Psoas muscle (tissue), 8 donors: ENCODE measurements around the gene GPRC5B. TPM values are rescaled to one million over a fixed set of nuclear protein-coding genes. Genes with fewer than 3 reads are reported as not detected.

Source experiments
- ATAC-seq, 4 donors: fragments of 200-7000 bp; cut with Tn5 transposase; one replicate each; pipeline ENCODE4 v1.9.1; 2020; ENCODE audit warnings: moderate library complexity in 3 of 4, mild to moderate bottlenecking in 2 of 4
- DNase-seq, 2 donors: peaks; one replicate each; pipeline ENCODE4 v3.0.0-alpha.2; 2020
- H3K27ac ChIP-seq: fragments of 200-600 bp; one replicate; pipeline ENCODE4 v1.8.0; 2022
- H3K27me3 ChIP-seq, 3 donors: fragments of 200-600 bp in 1 of 3; one replicate each; pipeline versions ENCODE4 v1.6.1 to v1.8.0; 2013 to 2022; ENCODE audit warnings: low read length in 2 of 3, mild to moderate bottlenecking in 2 of 3, moderate library complexity in 1 of 3; ENCODE audit not compliant: insufficient read depth in 3 of 3
- H3K36me3 ChIP-seq, 2 donors: fragments of 200-600 bp in 1 of 2; one replicate each; pipeline versions ENCODE4 v1.6.1 to v1.8.0; 2013 to 2022; ENCODE audit warnings: low read depth in 1 of 2, mild to moderate bottlenecking in 1 of 2, moderate library complexity in 1 of 2; ENCODE audit not compliant: insufficient read depth in 1 of 2
- H3K4me1 ChIP-seq: fragments of 200-600 bp; one replicate; pipeline ENCODE4 v1.8.0; 2022
- H3K4me3 ChIP-seq: fragments of 200-600 bp; one replicate; pipeline ENCODE4 v1.8.0; 2022; ENCODE audit warnings: mild to moderate bottlenecking
- H3K9me3 ChIP-seq: fragments of 200-600 bp; one replicate; pipeline ENCODE4 v1.8.0; 2022
- WGBS, 3 donors: extraction: QIAGEN DNeasy Blood & Tissue Kit; methylation state at CpG; one replicate each; pipeline versions ENCODE4 v1.1.6 to v1.1.7; 2013; 5-methylcytosine and 5-hydroxymethylcytosine counted together
- intact Hi-C, 2 donors: fragments of 100-400 bp; cut with DNase I; formaldehyde crosslinking; loops; one replicate each; pipeline versions ENCODE4 v1.11.0 to v1.14.2; 2022
- polyA plus RNA-seq, 3 donors: library from polyadenylated mRNA; stranded (reverse); fragments of 200-250 nt; gene quantifications; one replicate each; pipeline ENCODE4 v1.2.3, GENCODE V29; 2013
- total RNA-seq, 4 donors: library from RNA; stranded (reverse); fragmentation: NEBNext Ultra II Directional in 2 of 4; extraction: Animal tissue kit (Norgen Biotek cat#: 25700) in 2 of 4; gene quantifications; one replicate each; pipeline versions ENCODE4 v1.2.1 to v1.2.4, GENCODE V29; 2021 to 2023
- TF ChIP-seq, protein P1 (sequence below): fragments of 200-600 bp; IDR thresholded peaks from one replicate; pipeline ENCODE4 v1.8.0; 2022; ENCODE audit warnings: antibody characterized with exemption
- donor health status: healthy with polysubstance abuse.
- donor health status: DM: no; HTN: no; CAD: no; lungs with moderate emphysema.
- donor health status: Bipolar disorder and iron deficiency.
- donor health status: healthy.
- donor health status: DM: yes; HTN: yes; CAD: no.
- donor health status: DM: no; HTN: no; CAD: no.
- donor health status: DM: no; HTN: no; CAD: no.
- donor health status: DM: yes; HTN: yes; CAD: no.

Gene GPRC5B
- total and polyA plus RNA-seq, 7 donors, result 25.3 to 124 (median 55.7) TPM

DNA sequence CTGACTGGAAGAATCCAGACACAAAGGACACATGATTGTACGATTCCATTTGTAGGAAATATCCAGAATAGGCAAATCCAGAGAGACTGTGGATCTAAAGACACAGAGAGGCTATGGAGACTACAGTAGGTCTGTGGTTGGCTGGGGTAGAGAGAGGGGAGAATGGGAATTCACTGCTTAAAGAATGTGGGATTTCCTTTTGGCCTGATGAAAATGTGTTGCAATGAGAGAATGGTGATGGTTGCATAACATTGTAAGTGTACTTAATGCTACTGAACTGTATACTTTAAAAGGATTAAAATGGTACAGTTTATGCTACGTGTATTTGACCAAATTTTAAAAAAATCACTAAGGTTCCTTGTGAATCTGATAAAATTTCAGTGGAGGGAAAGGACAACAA, 62.1 kb downstream of the GPRC5B start:
- no peak overlapping the region for H3K27ac ChIP-seq
- no peak overlapping the region for H3K4me3 ChIP-seq
- DNase-seq (no peak), ATAC-seq (no peak)
- H3K36me3 ChIP-seq, result no peaks in the 10 kb centered on the region
- no peaks in the 10 kb centered on the region for H3K4me1 ChIP-seq
- TF ChIP-seq, protein P1, sequence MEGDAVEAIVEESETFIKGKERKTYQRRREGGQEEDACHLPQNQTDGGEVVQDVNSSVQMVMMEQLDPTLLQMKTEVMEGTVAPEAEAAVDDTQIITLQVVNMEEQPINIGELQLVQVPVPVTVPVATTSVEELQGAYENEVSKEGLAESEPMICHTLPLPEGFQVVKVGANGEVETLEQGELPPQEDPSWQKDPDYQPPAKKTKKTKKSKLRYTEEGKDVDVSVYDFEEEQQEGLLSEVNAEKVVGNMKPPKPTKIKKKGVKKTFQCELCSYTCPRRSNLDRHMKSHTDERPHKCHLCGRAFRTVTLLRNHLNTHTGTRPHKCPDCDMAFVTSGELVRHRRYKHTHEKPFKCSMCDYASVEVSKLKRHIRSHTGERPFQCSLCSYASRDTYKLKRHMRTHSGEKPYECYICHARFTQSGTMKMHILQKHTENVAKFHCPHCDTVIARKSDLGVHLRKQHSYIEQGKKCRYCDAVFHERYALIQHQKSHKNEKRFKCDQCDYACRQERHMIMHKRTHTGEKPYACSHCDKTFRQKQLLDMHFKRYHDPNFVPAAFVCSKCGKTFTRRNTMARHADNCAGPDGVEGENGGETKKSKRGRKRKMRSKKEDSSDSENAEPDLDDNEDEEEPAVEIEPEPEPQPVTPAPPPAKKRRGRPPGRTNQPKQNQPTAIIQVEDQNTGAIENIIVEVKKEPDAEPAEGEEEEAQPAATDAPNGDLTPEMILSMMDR, result no peak
- no peaks in the 10 kb centered on the region for H3K27me3 ChIP-seq
- no peaks in the 10 kb centered on the region for H3K9me3 ChIP-seq
- intact Hi-C loops, result no loop called here
- WGBS, 3 donors, result 77 to 89% (median 88%) methylated on average over 2 of the region's 2 CpGs

GRCh38 chr16:19817875-19818274, 66.8 kb downstream of the GPRC5B start:
- WGBS, 3 donors, result 89 to 92% (median 90%) methylated on average over 7 of the region's 7 CpGs
- H3K4me3 ChIP-seq, result no peak overlapping the region
- ATAC-seq (no peak), DNase-seq (no peak)
- TF ChIP-seq, protein P1, result no peak
- no peaks in the 10 kb centered on the region for H3K36me3 ChIP-seq
- H3K27ac ChIP-seq, result no peak overlapping the region
- H3K4me1 ChIP-seq, result no peaks in the 10 kb centered on the region
- H3K9me3 ChIP-seq, result peaks cover 4% of the 10 kb centered on the region
- no peaks in the 10 kb centered on the region for H3K27me3 ChIP-seq
- intact Hi-C loops, result no loop called here

- 82 to 83% (median 82%) methylated on average over 3 of the region's 3 CpGs for WGBS, 3 donors
- ATAC-seq, result no peak
- no peak overlapping the region for H3K27ac ChIP-seq
- no peaks in the 10 kb centered on the region for H3K4me1 ChIP-seq
- TF ChIP-seq, protein P1, result no peak
- H3K27me3 ChIP-seq, result no peaks in the 10 kb centered on the region
- DNase-seq, result no peak
- H3K9me3 ChIP-seq, result peaks cover 4% of the 10 kb centered on the region
- intact Hi-C loops, result no loop called here
- H3K36me3 ChIP-seq, result no peaks in the 10 kb centered on the region
- H3K4me3 ChIP-seq, result no peak overlapping the region
Measured at GRCh38 chr16:19817122-19817521, 67.5 kb downstream of the GPRC5B start.

DNA sequence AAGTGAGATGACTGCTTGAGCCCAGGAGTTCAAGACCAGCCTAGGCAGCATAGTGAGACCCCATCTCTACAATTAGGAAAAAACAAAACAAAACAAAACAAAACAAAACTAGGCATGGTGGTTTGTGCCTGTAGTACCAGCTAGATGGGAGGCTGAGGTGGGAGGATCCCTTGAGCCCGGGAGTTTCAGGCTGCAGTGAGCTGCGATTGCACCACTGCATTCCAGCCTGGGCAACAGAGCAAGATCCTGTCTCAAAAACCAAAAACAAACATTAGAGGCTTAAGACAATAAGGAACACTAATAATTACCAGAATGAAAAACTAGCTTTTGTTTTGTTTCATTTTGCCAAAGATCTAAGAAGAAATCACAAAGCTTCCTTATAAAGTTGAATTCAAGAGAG, 69.2 kb downstream of the GPRC5B start:
- no peaks in the 10 kb centered on the region for H3K27me3 ChIP-seq
- 63 to 88% (median 86%) methylated on average over 2 of the region's 2 CpGs for WGBS, 3 donors
- DNase-seq, result no peak
- TF ChIP-seq, protein P1, result no peak
- peaks cover 4% of the 10 kb centered on the region for H3K9me3 ChIP-seq
- no peak for ATAC-seq
- peaks cover 7% of the 10 kb centered on the region for H3K4me1 ChIP-seq
- intact Hi-C loops, result no loop called here
- no peak overlapping the region for H3K27ac ChIP-seq
- H3K36me3 ChIP-seq, result no peaks in the 10 kb centered on the region
- H3K4me3 ChIP-seq, result no peak overlapping the region

DNA sequence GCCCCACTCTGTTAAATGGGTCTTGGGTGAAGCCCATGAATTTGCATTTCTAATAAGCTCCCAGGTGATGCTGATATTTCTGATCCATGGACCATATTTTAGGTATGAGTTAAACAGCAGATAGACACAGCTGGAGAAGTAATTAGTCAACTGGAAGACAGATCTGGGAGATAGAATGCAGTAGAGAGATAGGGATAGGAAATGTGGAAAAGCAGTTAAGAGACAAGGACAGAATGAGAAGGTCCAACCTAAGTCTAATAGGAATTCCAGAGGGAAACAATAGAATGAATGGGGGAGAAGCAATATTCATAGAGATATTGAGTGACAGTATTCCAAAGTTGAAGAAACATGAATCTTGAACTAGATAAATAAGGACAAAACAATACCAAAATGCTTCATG, 71.7 kb downstream of the GPRC5B start:
- Histone ChIP-seq H3K4me1 (peaks cover 32% of the 10 kb centered on the region), H3K4me3 (no peak overlapping the region), H3K27me3 (no peaks in the 10 kb centered on the region), H3K27ac (no peak overlapping the region), H3K9me3 (peaks cover 4% of the 10 kb centered on the region), H3K36me3 (no peaks in the 10 kb centered on the region)
- DNase-seq (no peak), ATAC-seq (no peak)
- TF ChIP-seq, protein P1, result no peak
- intact Hi-C loops, result no loop called here
